ENCODE measurements around the gene SENP3.

- TF ChIP-seq EZH2 (IDR thresholded peaks at IDR 0.05; ENCODE audit: low read length) = no peak
- TF ChIP-seq CTCF (optimal IDR thresholded peaks at IDR 0.05 in 1 of 3, IDR thresholded peaks at IDR 0.05 in 1 of 3, conservative IDR thresholded peaks at IDR 0.05 in 1 of 3; ENCODE audit: extremely low read depth in 1 of 3, insufficient read depth in 2 of 3, low read length in 3 of 3) = no peak
Measured at GRCh38 chr17:7559320-7560171, 2.2 kb upstream of the SENP3 start.
